Keratinocyte (primary cell): Measurements from ENCODE around the gene VPS26B.

Experiments used
- CTCF ChIP-seq, 3 experiments: IDR thresholded peaks in 1 of 3; conservative IDR thresholded peaks in 1 of 3; optimal IDR thresholded peaks in 1 of 3; 2 replicates in 2 of 3; 3 replicates in 1 of 3; pipeline versions ENCODE3 to v1.5.1; 2011; ENCODE audit warnings: low read length in 3 of 3, mild to moderate bottlenecking in 3 of 3, moderate library complexity in 2 of 3, control low read depth in 1 of 3, inconsistent platforms in 1 of 3; ENCODE audit not compliant: insufficient read depth in 2 of 3; ENCODE audit errors: extremely low read depth in 1 of 3
- EZH2 ChIP-seq: IDR thresholded peaks from one replicate; pipeline ENCODE4 v1.6.1; 2012; ENCODE audit warnings: inconsistent platforms, mild to moderate bottlenecking, low read length, moderate library complexity

- no peak for TF ChIP-seq CTCF (optimal IDR thresholded peaks at IDR 0.05 in 1 of 3, IDR thresholded peaks at IDR 0.05 in 1 of 3, conservative IDR thresholded peaks at IDR 0.05 in 1 of 3; ENCODE audit: extremely low read depth in 1 of 3, insufficient read depth in 2 of 3, low read length in 3 of 3)
- no peak for TF ChIP-seq EZH2
These were observed 43.5 kb downstream of the VPS26B start for GRCh38 chr11:134267966-134268365.
